Cortex of kidney (tissue), 1 donor: ENCODE data around the gene KRT83.
"Not testable (repeated sequence)": the region's sequence is repeated elsewhere in the genome, so short reads cannot be mapped to it uniquely, and the experiment has no call there.

Experiments used
- DNase-seq: peaks from one replicate; lab custom pipeline; 2025; lab: John Stamatoyannopoulos, UW

Gene KRT83

GRCh38 chr12:52353766-52354165 lies 32.6 kb upstream of the KRT83 start:
- DNase-seq = no peak

- no peak for DNase-seq
These were observed 31.8 kb upstream of the KRT83 start for GRCh38 chr12:52352951-52353350.

GRCh38 chr12:52351196-52352059 lies 30.2 kb upstream of the KRT83 start:
- no peak for DNase-seq

- no peak for DNase-seq
These were observed 29.6 kb upstream of the KRT83 start for GRCh38 chr12:52350786-52351185.

DNA sequence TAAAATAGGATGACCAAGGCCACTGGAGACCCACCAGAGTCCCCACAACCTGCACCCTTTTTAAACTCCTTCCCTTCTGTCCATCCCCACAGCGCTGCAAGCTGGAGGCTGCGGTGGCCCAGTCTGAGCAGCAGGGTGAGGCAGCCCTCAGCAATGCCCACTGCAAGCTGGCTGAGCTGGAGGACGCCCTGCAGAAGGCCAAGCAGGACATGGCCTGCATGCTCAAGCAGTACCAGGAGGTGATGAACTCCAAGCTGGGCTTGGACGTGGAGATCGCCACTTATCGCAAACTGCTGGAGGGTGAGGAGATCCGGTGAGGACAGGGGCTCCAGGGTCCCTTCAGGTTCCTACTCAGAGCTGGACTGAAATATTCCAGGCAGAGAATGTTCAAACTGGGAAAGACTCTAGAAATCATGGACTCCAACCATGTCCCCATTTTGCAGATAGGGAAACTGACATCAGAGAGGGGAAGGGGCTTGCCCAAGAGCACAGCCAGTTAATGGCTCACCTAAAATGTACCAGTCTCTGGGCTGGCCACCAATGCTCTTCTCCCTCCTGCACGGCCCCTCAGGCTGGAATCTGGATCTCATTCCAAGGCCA lies 28.9 kb upstream of the KRT83 start:
- no peak for DNase-seq

GRCh38 chr12:52349196-52349595 lies 28.0 kb upstream of the KRT83 start:
- DNase-seq = no peak

DNA sequence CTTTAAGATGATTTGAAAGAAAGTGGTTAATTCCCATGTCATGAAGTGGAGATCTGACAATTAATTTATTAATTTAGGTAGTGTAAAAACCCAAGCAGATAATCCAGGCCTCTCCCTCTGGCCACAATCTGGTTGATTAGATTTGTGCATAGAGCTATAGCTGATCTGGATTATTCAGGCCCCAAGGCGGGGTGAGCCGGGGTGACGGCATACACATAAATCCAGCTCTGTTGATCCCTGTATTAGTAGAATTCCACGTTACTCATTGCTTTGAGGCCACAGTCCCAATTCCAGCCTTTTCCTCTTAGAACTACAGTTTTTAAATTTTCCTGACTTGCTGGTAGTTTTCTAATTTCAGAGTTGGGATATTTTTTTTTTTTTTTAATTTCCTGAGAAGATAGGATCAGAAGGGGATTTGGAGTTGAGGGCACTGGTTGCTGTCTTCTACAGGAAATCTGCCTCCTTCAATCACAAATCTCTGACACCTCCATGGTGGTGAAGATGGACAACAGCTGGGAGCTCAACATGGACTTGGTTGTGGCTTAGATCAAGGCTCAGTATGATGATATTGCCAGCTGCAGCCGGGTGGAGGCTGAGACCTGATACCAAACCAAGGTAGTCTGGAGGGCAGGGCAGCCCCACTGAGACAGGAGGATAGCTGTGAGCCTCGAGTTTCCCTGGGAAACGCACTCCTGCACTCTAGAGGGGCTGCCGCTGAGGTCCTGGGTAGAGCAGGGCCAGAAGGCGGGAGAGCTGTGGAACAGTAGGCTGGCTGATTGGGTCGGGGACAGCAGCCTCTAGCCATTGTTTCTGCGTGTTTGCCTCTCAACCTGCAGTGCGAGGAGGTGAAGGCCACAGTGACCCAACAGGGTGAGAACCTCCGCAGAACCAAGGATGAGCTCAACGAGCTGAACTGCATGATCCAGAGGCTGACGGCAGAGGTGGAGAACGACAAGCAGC lies 26.6 kb upstream of the KRT83 start:
- no peak for DNase-seq

- DNase-seq = no peak
These were observed 25.8 kb upstream of the KRT83 start for GRCh38 chr12:52347016-52347415.

- no peak for DNase-seq
These were observed 25.4 kb upstream of the KRT83 start for GRCh38 chr12:52346593-52346992.

DNA sequence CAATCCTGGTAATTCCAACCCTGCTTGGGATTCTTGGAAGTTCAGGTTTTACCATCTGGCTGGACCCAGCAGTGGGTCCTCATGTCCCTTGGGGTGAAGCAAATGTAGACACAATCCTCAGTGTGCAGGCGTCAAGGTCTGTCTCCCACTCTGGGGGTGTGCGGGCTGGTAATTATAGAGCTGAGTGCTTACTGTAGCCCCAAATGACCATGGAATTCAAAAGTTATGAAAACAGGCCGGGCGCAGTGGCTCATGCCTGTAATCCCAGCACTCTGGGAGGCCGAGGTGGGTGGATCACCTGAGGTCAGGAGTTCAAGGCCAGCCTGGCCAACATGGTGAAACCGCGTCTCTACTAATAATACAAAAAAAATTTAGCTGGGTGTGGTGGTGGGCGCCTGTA lies 23.8 kb upstream of the KRT83 start:
- not testable (repeated sequence) for DNase-seq

DNA sequence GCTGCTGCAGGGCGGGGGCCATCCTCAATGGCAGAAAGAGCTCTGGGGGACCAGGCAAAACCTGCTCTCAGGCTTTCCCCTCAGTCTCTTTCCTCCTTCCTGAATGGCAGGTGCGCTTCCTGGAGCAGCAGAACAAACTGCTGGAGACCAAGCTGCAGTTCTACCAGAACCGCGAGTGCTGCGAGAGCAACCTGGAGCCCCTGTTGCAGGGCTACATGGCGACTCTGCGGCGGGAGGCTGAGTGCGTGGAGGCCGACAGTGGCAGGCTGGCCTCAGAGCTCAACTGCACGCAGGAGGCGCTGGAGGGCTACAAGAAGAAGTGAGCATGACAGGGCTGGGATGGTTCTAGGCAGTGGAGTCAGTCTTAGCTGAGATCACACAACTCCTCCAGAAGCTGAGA lies 22.9 kb upstream of the KRT83 start:
- DNase-seq = no peak

DNA sequence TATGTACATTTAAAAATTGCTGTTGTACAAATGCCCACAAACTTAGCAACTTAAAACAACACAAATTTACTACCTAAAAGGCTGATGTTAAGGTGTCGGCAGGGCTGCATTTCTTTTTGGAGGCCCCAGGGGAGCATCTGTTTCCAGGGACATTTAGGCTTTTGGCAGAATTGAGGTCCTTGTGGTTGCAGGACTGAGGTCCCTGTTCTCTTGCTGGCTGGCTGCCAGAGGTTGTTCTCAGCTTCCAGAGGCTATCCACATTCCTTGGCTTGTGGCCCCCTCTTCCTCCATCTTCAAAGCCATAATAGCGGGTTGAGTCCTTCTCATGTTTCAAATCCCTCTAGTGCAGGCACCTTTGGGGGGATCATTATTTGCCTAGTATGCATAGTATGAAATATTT lies 22.4 kb upstream of the KRT83 start:
- DNase-seq = no peak

- DNase-seq = no peak
These were observed 21.7 kb upstream of the KRT83 start for GRCh38 chr12:52342781-52343490.

- DNase-seq = no peak
These were observed 19.9 kb upstream of the KRT83 start for GRCh38 chr12:52341066-52341580.

DNA sequence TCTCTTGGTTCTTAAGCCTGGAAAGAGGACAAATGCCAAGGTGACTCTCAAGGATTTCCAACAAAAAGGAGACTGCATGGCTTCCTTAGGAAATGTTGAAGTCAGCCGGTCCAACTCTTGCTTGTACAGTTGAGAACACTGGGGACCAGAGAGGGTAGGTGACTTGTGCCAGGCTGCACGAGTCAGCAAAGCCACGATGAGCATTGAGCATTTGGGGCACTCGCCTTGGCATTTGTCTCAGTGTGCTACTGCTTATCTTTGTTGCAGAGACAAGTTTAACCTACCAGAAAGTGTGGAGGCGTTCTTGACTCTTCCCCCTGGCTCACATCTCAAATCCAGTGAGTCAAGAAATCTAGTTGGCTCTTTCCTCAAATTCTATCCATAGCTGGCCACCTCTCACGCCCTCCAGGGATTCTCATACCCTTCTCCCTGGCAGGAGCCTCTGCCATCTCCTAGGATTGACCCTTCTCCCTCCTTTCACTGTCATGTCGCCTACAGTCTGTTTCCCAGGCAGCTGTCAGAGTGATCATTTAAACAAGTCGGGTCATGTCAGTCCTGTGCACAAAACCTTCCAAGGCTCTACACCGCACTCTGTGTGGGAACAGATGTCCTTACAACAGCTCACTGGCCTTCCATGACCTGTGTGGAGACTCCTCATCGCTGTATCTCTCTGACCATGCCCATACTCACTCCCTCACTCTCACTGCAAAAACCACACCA lies 17.2 kb upstream of the KRT83 start:
- DNase-seq = no peak

- no peak for DNase-seq
These were observed 15.9 kb upstream of the KRT83 start for GRCh38 chr12:52337054-52337453.

DNA sequence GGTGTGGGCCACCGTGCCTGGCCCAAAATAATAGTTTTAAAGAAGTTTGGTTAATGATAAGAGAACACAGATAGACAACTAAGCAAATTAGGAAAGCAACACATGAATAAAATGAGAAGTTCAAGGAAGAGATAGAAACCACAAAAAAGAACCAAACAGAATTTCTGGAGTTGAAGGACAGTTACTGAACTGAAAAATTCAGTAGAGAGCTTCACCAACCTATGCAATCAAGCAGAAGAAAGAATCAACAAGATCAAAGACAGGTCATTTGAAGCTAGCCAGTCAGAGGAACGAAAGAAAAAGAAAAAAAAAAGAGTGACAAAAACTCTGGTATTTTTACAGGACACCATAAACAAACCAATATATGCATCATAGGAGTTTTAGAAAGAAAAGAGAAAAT lies 15.4 kb upstream of the KRT83 start:
- no peak for DNase-seq

DNA sequence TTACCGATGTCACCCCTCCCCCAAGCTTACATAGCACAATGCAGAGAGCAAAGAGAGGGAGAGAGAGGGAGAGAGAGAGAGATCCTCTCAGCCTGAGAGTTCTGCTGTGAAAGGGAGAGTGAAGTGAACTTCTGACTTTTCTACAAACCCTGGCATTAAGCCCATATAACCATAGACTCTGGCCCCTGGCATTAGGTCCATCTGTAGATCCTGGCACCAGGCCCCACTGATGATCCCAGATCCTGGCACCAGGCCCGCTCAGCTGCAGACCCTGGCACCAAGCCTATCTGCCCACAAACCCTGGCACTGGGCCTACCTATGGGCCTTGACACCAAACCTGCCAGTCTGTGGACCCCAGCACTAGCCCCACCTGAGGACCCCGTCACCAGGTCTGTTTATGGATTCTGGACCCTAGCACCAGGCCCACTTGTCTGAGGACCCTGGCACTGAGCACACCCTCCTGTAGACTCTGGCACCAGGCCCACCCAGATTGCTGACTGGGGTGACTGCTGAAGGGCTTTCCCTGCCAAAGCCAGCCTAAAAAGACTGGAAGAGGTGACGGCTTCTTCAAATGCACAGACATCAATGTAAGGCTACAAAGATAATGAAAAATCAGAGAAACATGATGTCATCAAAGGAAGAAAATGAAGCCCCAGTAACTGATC lies 14.5 kb upstream of the KRT83 start:
- DNase-seq = no peak

DNA sequence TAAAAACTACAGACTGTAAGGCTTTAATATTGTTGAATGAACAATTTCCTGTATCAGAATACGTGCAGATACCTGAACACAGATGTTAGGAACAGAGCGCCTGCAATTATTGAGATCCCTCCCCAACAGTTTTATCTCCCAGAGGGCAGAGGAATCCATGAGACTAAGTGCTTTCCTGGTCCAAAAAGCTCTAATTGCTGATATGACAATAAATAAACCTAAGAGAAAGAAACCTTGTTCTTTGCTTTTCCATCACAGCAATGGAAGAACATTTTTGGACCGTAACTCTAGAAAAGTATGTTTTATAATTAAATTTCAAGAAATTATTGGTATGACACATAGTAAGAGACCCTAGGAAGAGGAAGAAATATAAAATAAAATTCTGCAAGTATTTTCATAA lies 13.0 kb upstream of the KRT83 start:
- DNase-seq = no peak

- DNase-seq = no peak
These were observed 12.1 kb upstream of the KRT83 start for GRCh38 chr12:52333321-52333720.
